ENCODE results near the gene SMIM35.

SMIM35 gene

GRCh38 chr11:118095493-118095892 is 8.7 kb upstream of the SMIM35 start:
- no peak overlapping the region for H3K4me2 ChIP-seq (ENCODE audit: low read length)
- no peaks in the 10 kb centered on the region for H3K9me2 ChIP-seq (replicated peaks; ENCODE audit: control insufficient read depth, low read length)
- no peak overlapping the region for H3K27ac ChIP-seq (ENCODE audit: low read depth, low read length)
- TF ChIP-seq CTCF (IDR thresholded peaks at IDR 0.05; ENCODE audit: low read depth, low read length, poor library complexity, severe bottlenecking): no peak
- no peaks in the 10 kb centered on the region for H3K36me3 ChIP-seq (ENCODE audit: control insufficient read depth, low read length)
- H3K4me3 ChIP-seq (ENCODE audit: low read length): no peak overlapping the region
- H4K20me1 ChIP-seq (ENCODE audit: control insufficient read depth, insufficient read depth, low read depth, low read length): no peaks in the 10 kb centered on the region
- no peaks in the 10 kb centered on the region for H3K79me2 ChIP-seq (ENCODE audit: control insufficient read depth, low read length)
- H3K4me1 ChIP-seq (ENCODE audit: control insufficient read depth, low read length): no peaks in the 10 kb centered on the region
- no peaks in the 10 kb centered on the region for H3F3A ChIP-seq (ENCODE audit: control insufficient read depth, insufficient read depth)
- H3K9me3 ChIP-seq (ENCODE audit: control insufficient read depth, insufficient read depth, low read length): no peaks in the 10 kb centered on the region
- peaks cover 10% of the 10 kb centered on the region for H3K27me3 ChIP-seq (ENCODE audit: control insufficient read depth, low read length)

GRCh38 chr11:118092907-118093571 is 6.3 kb upstream of the SMIM35 start:
- Histone ChIP-seq H3K27me3 (ENCODE audit: control insufficient read depth, low read length) (peaks cover 10% of the 10 kb centered on the region), H3K9me3 (ENCODE audit: control insufficient read depth, insufficient read depth, low read length) (peaks cover 2% of the 10 kb centered on the region; the same call in 1 of the 2 replicates), H3K79me2 (ENCODE audit: control insufficient read depth, low read length) (no peaks in the 10 kb centered on the region), H3K27ac (ENCODE audit: low read depth, low read length) (no peak overlapping the region), H3K4me1 (ENCODE audit: control insufficient read depth, low read length) (peaks cover 11% of the 10 kb centered on the region), H3K4me3 (ENCODE audit: low read length) (no peak overlapping the region), H3K9me2 (replicated peaks; ENCODE audit: control insufficient read depth, low read length) (no peaks in the 10 kb centered on the region), H3K36me3 (ENCODE audit: control insufficient read depth, low read length) (no peaks in the 10 kb centered on the region), H3F3A (ENCODE audit: control insufficient read depth, insufficient read depth) (no peaks in the 10 kb centered on the region), H3K4me2 (ENCODE audit: low read length) (no peak overlapping the region), H4K20me1 (ENCODE audit: control insufficient read depth, insufficient read depth, low read depth, low read length) (no peaks in the 10 kb centered on the region)
- TF ChIP-seq EZH2phosphoT487 (IDR thresholded peaks at IDR 0.05; ENCODE audit: borderline replicate concordance, low read length) (no peak), CTCF (IDR thresholded peaks at IDR 0.05; ENCODE audit: low read depth, low read length, poor library complexity, severe bottlenecking) (no peak)

- Histone ChIP-seq H3K27ac (ENCODE audit: low read depth, low read length) (no peak overlapping the region), H3K4me3 (ENCODE audit: low read length) (no peak overlapping the region), H3K36me3 (ENCODE audit: control insufficient read depth, low read length) (no peaks in the 10 kb centered on the region), H3K9me3 (ENCODE audit: control insufficient read depth, insufficient read depth, low read length) (peaks cover 13% of the 10 kb centered on the region; the same call in 1 of the 2 replicates), H3K4me2 (ENCODE audit: low read length) (no peak overlapping the region), H3K9me2 (replicated peaks; ENCODE audit: control insufficient read depth, low read length) (no peaks in the 10 kb centered on the region), H3K79me2 (ENCODE audit: control insufficient read depth, low read length) (no peaks in the 10 kb centered on the region), H3K27me3 (ENCODE audit: control insufficient read depth, low read length) (peaks cover 10% of the 10 kb centered on the region), H3K4me1 (ENCODE audit: control insufficient read depth, low read length) (peaks cover 13% of the 10 kb centered on the region), H4K20me1 (ENCODE audit: control insufficient read depth, insufficient read depth, low read depth, low read length) (no peaks in the 10 kb centered on the region), H3F3A (ENCODE audit: control insufficient read depth, insufficient read depth) (no peaks in the 10 kb centered on the region)
- TF ChIP-seq CTCF (IDR thresholded peaks at IDR 0.05; ENCODE audit: low read depth, low read length, poor library complexity, severe bottlenecking) (no peak), EZH2phosphoT487 (IDR thresholded peaks at IDR 0.05; ENCODE audit: borderline replicate concordance, low read length) (no peak)
These were observed 4.9 kb upstream of the SMIM35 start for GRCh38 chr11:118091690-118092089.

Data from DOHH2 (cell line).